Transverse colon (tissue), 4 donors: ENCODE measurements around the gene WIZ. TPM values are rescaled to one million over a fixed set of nuclear protein-coding genes. Genes with fewer than 3 reads are reported as not detected.

ENCODE experiments used
- DNase-seq: peaks from one replicate; pipeline ENCODE4 v3.0.0-alpha.2; 2019
- H3K27ac ChIP-seq, 4 donors: fragments of 200-600 bp; sonication (generic); 2 replicates each; pipeline ENCODE4 v1.5.1; 2016 to 2018; ENCODE audit warnings: inconsistent platforms in 4 of 4
- H3K27me3 ChIP-seq: fragments of 200-600 bp; sonication (generic); 2 replicates; pipeline ENCODE4 v1.5.1; 2017; ENCODE audit warnings: inconsistent platforms
- H3K36me3 ChIP-seq, 4 donors: fragments of 200-600 bp; sonication (generic); 2 replicates each; pipeline ENCODE4 v1.5.1; 2017 to 2019; ENCODE audit warnings: inconsistent platforms in 4 of 4
- H3K4me1 ChIP-seq, 4 donors: fragments of 200-600 bp; sonication (generic); 2 replicates each; pipeline ENCODE4 v1.5.1; 2017 to 2020; ENCODE audit warnings: inconsistent platforms in 4 of 4
- H3K4me3 ChIP-seq, 4 donors: fragments of 200-600 bp; sonication (generic); 1 replicate in 1 of 4; 2 replicates in 3 of 4; pipeline versions ENCODE4 v1.5.1 to v1.6.1; 2017 to 2019; ENCODE audit warnings: inconsistent platforms in 4 of 4
- H3K9me3 ChIP-seq, 2 donors: fragments of 200-600 bp; sonication (generic); 2 replicates each; pipeline ENCODE4 v1.5.1; 2017 to 2019; ENCODE audit warnings: inconsistent platforms in 2 of 2
- EP300 ChIP-seq: sonication (generic); formaldehyde crosslinking; IDR thresholded peaks from one replicate; pipeline ENCODE4 v1.6.1; 2017; ENCODE audit warnings: antibody characterized with exemption, low read depth
- POLR2A ChIP-seq: fragments of 450-650 bp; IDR thresholded peaks from one replicate; pipeline ENCODE4 v1.6.1; 2016; ENCODE audit warnings: antibody characterized with exemption, mild to moderate bottlenecking, moderate library complexity
- POLR2AphosphoS5 ChIP-seq, 3 donors: sonication (generic); formaldehyde crosslinking; IDR thresholded peaks; one replicate each; pipeline ENCODE4 v1.6.1; 2016; ENCODE audit warnings: antibody characterized with exemption in 3 of 3
- WGBS, 2 donors: methylation state at CpG; one replicate each; pipeline ENCODE4 v1.1.5; 2018; ENCODE audit warnings: low coverage in 1 of 2; 5-methylcytosine and 5-hydroxymethylcytosine counted together
- in situ Hi-C, 4 donors: fragments of 200-750 bp; cut with MboI; loops; one replicate each; pipeline versions ENCODE4 v1.15.0 to v1.15.1; 2017; ENCODE audit warnings: low sequenced_read_pairs in 3 of 4, low pct_ligation_motif_present in 1 of 4, low pct_unique_long_range_greater_than_20kb in 1 of 4
- intact Hi-C: fragments of 100-400 bp; cut with DNase I; formaldehyde crosslinking; loops from one replicate; pipeline ENCODE4 v1.15.1; 2023; ENCODE audit warnings: low total_unique reads
- total RNA-seq, 4 donors: library from RNA; depleted of rRNA; stranded (reverse); fragments of >200 nt; gene quantifications; one replicate each; pipeline ENCODE4 v1.1.0, GENCODE V29; 2016
- TF ChIP-seq, protein P1 (sequence below), 5 experiments: fragments of 200-600 bp in 3 of 5; fragments of 450-650 bp in 2 of 5; sonication (generic) in 3 of 5; IDR thresholded peaks; 1 replicate in 2 of 5; 2 replicates in 3 of 5; pipeline ENCODE4 v1.5.1; 2016 to 2017; ENCODE audit warnings: antibody characterized with exemption in 5 of 5, inconsistent platforms in 3 of 5, mild to moderate bottlenecking in 2 of 5, moderate library complexity in 1 of 5

The WIZ gene
- total RNA-seq, 4 donors from 2014 or later: 31.0 to 63.6 (median 42.0) TPM

DNA sequence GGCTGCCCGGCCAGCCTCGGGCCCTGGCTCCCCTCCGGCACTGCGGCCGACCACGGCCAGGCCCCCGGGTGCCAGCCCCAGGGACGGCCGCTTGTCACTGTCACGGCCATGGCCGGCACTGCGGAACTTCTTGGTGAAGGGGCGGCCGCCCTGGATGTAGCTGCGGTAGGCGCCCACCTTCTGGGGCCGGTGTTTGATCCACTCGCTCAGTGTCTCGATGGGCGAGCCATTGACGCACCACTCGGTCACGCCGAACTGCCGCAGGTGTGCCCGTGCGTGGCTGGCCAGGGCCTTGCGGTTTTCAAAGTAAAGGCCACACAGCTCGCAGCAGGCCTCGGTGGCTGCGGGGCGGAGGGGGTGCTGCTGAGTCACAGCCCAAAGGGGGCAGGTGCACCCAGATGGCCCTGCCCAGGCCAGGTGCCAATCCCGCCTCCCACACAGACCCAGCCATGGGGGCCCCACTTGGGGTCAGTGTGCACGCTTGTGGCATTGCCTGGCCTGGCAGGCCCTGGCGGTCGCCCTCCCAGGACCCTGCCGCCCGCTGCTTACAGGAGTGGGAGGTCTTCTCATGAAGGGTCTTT, 25.0 kb downstream of the WIZ start:
- Histone ChIP-seq H3K27me3 (no peaks in the 10 kb centered on the region), H3K9me3 (no peaks in the 10 kb centered on the region), H3K27ac (no peak overlapping the region), H3K36me3 (peaks cover 0 to 38% (median 23%) of the 10 kb centered on the region in 4 donors), H3K4me1 (peaks cover 0 to 8% (median 0%) of the 10 kb centered on the region in 4 donors), H3K4me3 (no peak overlapping the region)
- WGBS, 2 donors: 100% methylated on average over 9 of the region's 38 CpGs; no CpG with 5 or more reads in 1 of the 2 donors
- in situ Hi-C loops (loop anchor here in 3 of 4 donors (10.0 to 25.0 kb wide), 2 partner anchors 130 to 162 kb away; no protein-coding TSS in a partner anchor), intact Hi-C loops (no loop called here)
- TF ChIP-seq POLR2AphosphoS5 (IDR thresholded peaks at IDR 0.05): no peak
- no peak for TF ChIP-seq POLR2A
- TF ChIP-seq, protein P1, sequence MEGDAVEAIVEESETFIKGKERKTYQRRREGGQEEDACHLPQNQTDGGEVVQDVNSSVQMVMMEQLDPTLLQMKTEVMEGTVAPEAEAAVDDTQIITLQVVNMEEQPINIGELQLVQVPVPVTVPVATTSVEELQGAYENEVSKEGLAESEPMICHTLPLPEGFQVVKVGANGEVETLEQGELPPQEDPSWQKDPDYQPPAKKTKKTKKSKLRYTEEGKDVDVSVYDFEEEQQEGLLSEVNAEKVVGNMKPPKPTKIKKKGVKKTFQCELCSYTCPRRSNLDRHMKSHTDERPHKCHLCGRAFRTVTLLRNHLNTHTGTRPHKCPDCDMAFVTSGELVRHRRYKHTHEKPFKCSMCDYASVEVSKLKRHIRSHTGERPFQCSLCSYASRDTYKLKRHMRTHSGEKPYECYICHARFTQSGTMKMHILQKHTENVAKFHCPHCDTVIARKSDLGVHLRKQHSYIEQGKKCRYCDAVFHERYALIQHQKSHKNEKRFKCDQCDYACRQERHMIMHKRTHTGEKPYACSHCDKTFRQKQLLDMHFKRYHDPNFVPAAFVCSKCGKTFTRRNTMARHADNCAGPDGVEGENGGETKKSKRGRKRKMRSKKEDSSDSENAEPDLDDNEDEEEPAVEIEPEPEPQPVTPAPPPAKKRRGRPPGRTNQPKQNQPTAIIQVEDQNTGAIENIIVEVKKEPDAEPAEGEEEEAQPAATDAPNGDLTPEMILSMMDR (IDR thresholded peaks at IDR 0.05): no peak
- TF ChIP-seq EP300: no peak
- no peak for DNase-seq

DNA sequence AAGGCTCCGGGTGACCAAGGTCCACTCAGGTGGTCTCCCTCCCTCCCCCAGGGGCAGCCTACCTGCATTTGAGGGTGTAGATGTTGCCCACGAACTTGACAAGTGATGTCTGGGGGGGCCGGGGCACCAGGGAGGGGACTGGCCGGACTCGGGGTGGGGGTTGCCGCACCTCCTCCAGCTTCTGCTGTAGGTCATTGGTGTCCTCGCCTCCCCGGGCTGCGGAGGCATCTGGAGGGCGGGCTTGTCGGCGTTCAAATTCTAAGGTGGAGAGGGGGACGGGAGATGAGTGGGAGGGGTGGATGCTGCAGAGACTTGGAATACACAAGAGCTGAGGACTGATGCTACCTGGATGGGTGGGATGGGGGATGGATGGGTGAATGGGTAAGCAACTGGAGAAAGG, 25.6 kb downstream of the WIZ start:
- in situ Hi-C loops (loop anchor here in 2 of 4 donors (10.0 kb wide), 1 partner anchor 131 kb away; no protein-coding TSS in a partner anchor), intact Hi-C loops (no loop called here)
- no peaks in the 10 kb centered on the region for H3K9me3 ChIP-seq
- no peaks in the 10 kb centered on the region for H3K27me3 ChIP-seq
- peaks cover 0 to 14% (median 4%) of the 10 kb centered on the region in 4 donors for H3K4me1 ChIP-seq
- no peak overlapping the region for H3K27ac ChIP-seq
- 94 to 100% methylated on average over 1 to 13 of the region's 13 CpGs for WGBS, 2 donors
- peaks cover 0 to 37% (median 22%) of the 10 kb centered on the region in 4 donors for H3K36me3 ChIP-seq
- no peak overlapping the region for H3K4me3 ChIP-seq
- TF ChIP-seq POLR2AphosphoS5 (IDR thresholded peaks at IDR 0.05): no peak
- TF ChIP-seq, protein P1 (IDR thresholded peaks at IDR 0.05): no peak
- TF ChIP-seq POLR2A: no peak
- TF ChIP-seq EP300: no peak
- no peak for DNase-seq

DNA sequence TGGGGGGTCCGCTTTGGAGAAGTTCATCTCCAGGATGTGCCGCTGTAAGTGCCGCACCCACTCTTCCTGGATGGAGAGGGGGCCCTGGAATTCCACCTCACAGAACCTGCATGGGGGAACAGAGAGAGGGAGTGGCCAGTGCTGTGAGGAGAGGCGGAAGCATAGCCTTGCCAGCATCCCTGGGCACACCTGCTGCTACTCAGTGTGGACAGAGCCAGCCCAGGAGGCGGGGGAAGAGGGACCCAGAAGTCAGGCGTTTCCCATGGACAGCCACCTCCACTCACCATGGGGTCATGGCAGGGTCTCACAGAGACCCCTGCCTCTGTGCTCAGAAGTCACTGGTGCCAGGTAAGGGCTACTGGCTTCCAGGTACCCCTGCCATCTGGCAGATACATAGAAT, 26.6 kb downstream of the WIZ start:
- TF ChIP-seq POLR2A (no peak), POLR2AphosphoS5 (IDR thresholded peaks at IDR 0.05) (no peak), EP300 (no peak)
- TF ChIP-seq, protein P1 (IDR thresholded peaks at IDR 0.05): no peak
- intact Hi-C loops: no loop called here
- in situ Hi-C loops: loop anchor here in 2 of 4 donors (10.0 kb wide), 1 partner anchor 132 kb away; no protein-coding TSS in a partner anchor
- Histone ChIP-seq H3K4me3 (no peak overlapping the region), H3K4me1 (peaks cover 0 to 14% (median 4%) of the 10 kb centered on the region in 4 donors), H3K36me3 (peaks cover 0 to 37% (median 22%) of the 10 kb centered on the region in 4 donors), H3K27me3 (no peaks in the 10 kb centered on the region), H3K27ac (no peak overlapping the region), H3K9me3 (no peaks in the 10 kb centered on the region)
- WGBS, 2 donors: 95% methylated on average over 6 of the region's 6 CpGs; no CpG with 5 or more reads in 1 of the 2 donors
- no peak for DNase-seq

DNA sequence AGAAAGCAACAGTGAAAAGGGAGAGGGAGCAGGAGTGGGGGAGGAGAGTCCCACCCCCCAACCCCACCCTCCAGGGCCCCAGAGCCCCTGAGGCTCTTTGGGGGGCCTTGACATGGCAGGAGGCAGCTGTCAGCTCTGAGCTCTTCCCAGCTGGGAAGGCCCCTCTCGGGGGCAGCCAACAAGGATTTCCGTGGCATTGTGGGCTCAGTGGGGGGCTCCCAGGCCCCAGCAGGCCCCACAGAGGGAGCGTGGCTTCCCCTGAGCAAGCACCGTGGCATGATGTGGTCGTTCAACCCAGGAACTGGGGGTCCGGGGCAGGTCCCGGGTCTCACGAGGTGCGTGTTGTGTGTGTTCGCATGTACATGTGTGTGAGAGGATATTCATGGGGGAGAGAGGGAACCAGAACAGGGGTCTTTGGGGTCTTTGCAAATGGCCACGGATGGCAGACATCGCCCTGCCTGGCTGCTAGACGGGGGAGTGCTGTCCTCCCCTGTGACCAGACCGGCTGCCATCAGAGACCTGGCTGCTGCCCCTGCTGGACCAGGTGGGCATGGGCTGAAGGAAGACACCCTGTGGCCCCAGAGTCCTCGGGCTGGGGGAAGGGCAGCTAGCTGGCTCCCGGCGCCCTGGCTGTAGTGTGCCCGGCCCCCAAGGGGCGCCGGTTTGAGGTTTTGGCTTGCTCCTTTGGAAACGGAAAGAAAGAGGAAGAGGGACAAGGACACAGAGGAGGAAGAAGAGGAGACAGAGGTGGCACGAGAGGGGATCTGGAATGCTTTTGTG, 27.3 kb downstream of the WIZ start:
- no peak for TF ChIP-seq POLR2A
- TF ChIP-seq, protein P1 (IDR thresholded peaks at IDR 0.05): no peak
- TF ChIP-seq POLR2AphosphoS5 (IDR thresholded peaks at IDR 0.05): no peak
- no peak for TF ChIP-seq EP300
- peaks cover 0 to 35% (median 21%) of the 10 kb centered on the region in 4 donors for H3K36me3 ChIP-seq
- H3K4me3 ChIP-seq: no peak overlapping the region
- H3K9me3 ChIP-seq: no peaks in the 10 kb centered on the region
- peaks cover 3 to 19% (median 8%) of the 10 kb centered on the region in 4 donors for H3K4me1 ChIP-seq
- H3K27ac ChIP-seq: peak overlapping the region in 2 of 4 donors; percentile 30 to 35
- intact Hi-C loops (no loop called here), in situ Hi-C loops (loop anchor here in 2 of 4 donors (10.0 kb wide), 1 partner anchor 132 kb away; no protein-coding TSS in a partner anchor)
- no peaks in the 10 kb centered on the region for H3K27me3 ChIP-seq
- WGBS, 2 donors: 86% methylated on average over 21 of the region's 22 CpGs; no CpG with 5 or more reads in 1 of the 2 donors
- DNase-seq: no peak
